Measurements from ENCODE around the gene RAN.
"Not testable (repeated sequence)": the region's sequence is repeated elsewhere in the genome, so short reads cannot be mapped to it uniquely, and the experiment has no call there.

Gene RAN

DNA sequence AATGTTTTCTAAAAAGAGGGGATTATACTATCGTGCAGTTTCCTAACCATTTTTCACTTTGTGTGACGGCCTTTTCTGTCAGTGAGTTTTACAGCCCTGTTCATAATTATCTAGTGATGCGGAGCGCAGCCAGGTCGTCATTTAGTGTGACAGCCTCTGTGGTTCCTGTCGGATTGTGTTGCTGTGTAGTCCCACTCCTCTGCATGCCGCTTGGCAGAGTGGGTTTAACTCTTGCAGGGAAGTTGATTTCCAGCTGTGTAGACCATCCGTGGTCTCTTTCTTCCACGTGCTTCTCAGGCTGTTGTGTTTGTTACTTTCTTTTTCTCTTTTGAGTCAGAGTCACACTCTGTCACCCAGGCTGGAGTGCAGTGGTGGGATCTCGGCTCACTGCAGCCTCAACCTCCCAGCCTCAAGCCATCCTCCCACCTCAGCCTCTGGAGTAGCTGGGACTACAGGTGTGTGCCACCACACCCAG is 8.6 kb downstream of the RAN start:
- Histone ChIP-seq H3K9me3 (ENCODE audit: control insufficient read depth, low read length) (no peaks in the 10 kb centered on the region), H3K9ac (ENCODE audit: low read length) (peak overlapping the region; percentile 60), H3K27me3 (replicated peaks; ENCODE audit: control insufficient read depth, insufficient read depth, low read length) (no peaks in the 10 kb centered on the region), H3K36me3 (ENCODE audit: control insufficient read depth, insufficient read depth, low read length, severe bottlenecking) (peaks cover 22% of the 10 kb centered on the region), H3K4me3 (ENCODE audit: low read length) (peak overlapping the region; percentile 79), H3K4me1 (ENCODE audit: control insufficient read depth, insufficient read depth, low read length) (peaks cover 6% of the 10 kb centered on the region)
- peak; percentile 15 for DNase-seq (ENCODE audit: low read depth)

- Histone ChIP-seq H3K27me3 (replicated peaks; ENCODE audit: control insufficient read depth, insufficient read depth, low read length) (peaks cover 2% of the 10 kb centered on the region), H3K9me3 (ENCODE audit: control insufficient read depth, low read length) (no peaks in the 10 kb centered on the region), H3K9ac (ENCODE audit: low read length) (no peak overlapping the region), H3K36me3 (ENCODE audit: control insufficient read depth, insufficient read depth, low read length, severe bottlenecking) (peaks cover 16% of the 10 kb centered on the region), H3K4me3 (ENCODE audit: low read length) (peak overlapping the region; percentile 79), H3K4me1 (ENCODE audit: control insufficient read depth, insufficient read depth, low read length) (peaks cover 6% of the 10 kb centered on the region)
- no peak for DNase-seq (ENCODE audit: low read depth)
Observed at GRCh38 chr12:130881046-130881445, 9.2 kb downstream of the RAN start.

DNA sequence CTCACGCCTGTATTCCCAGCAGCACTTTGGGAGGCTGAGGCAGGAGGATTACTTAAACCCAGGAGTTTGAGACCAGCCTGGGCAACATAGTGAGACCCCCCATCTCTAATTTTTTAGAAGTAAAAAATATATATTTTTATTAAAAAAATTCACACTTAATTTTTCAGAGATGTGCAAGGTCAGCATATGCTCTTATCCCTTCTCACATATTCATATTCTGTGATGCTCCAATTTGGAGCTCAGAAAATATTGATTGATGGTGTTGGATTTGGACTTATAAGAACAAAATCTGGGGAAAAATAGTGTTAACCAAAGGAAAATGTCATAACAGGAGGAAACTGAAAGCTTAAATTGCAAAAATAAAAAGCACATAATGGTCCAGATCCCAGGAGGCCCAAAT is 9.7 kb downstream of the RAN start:
- peaks cover 11% of the 10 kb centered on the region for H3K36me3 ChIP-seq (ENCODE audit: control insufficient read depth, insufficient read depth, low read length, severe bottlenecking)
- H3K9me3 ChIP-seq (ENCODE audit: control insufficient read depth, low read length): no peaks in the 10 kb centered on the region
- no peak overlapping the region for H3K4me3 ChIP-seq (ENCODE audit: low read length)
- H3K27me3 ChIP-seq (replicated peaks; ENCODE audit: control insufficient read depth, insufficient read depth, low read length): peaks cover 7% of the 10 kb centered on the region
- DNase-seq (ENCODE audit: low read depth): no peak
- H3K9ac ChIP-seq (ENCODE audit: low read length): no peak overlapping the region
- H3K4me1 ChIP-seq (ENCODE audit: control insufficient read depth, insufficient read depth, low read length): peaks cover 6% of the 10 kb centered on the region

DNA sequence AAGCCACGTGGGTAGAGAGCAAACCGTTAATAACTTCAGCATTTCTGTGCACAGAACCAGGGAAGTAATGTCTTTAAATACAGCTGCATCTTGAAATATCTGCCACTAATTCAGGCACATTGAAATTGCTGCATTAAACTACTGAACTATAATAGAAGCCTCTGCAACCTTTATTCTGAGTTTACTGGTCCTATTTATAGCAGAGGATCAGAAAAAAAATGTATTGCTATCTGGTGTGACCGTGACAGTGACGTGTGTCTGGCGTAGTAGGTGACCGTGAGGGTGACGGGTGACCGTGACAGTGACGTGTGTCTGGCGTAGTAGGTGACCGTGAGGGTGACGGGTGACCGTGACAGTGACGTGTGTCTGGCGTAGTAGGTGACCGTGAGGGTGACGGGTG is 15.3 kb downstream of the RAN start:
- not testable (repeated sequence) for H3K27me3 ChIP-seq (replicated peaks; ENCODE audit: control insufficient read depth, insufficient read depth, low read length)

GRCh38 chr12:130904064-130904463 is 32.2 kb downstream of the RAN start:
- Histone ChIP-seq H3K9ac (ENCODE audit: low read length) (no peak overlapping the region), H3K9me3 (ENCODE audit: control insufficient read depth, low read length) (no peaks in the 10 kb centered on the region), H3K4me3 (ENCODE audit: low read length) (no peak overlapping the region), H3K36me3 (ENCODE audit: control insufficient read depth, insufficient read depth, low read length, severe bottlenecking) (no peaks in the 10 kb centered on the region), H3K4me1 (ENCODE audit: control insufficient read depth, insufficient read depth, low read length) (no peaks in the 10 kb centered on the region), H3K27me3 (replicated peaks; ENCODE audit: control insufficient read depth, insufficient read depth, low read length) (peaks cover 4% of the 10 kb centered on the region)
- DNase-seq (ENCODE audit: low read depth): no peak

More for the DNA sequence above, 15.3 kb downstream of the RAN start:
- H3K36me3 ChIP-seq (ENCODE audit: control insufficient read depth, insufficient read depth, low read length, severe bottlenecking); H3K4me3 ChIP-seq (ENCODE audit: low read length); H3K4me1 ChIP-seq (ENCODE audit: control insufficient read depth, insufficient read depth, low read length); DNase-seq (ENCODE audit: low read depth); H3K9ac ChIP-seq (ENCODE audit: low read length); H3K9me3 ChIP-seq (ENCODE audit: control insufficient read depth, low read length): not testable (repeated sequence)

- not testable (repeated sequence) for H3K36me3 ChIP-seq (ENCODE audit: control insufficient read depth, insufficient read depth, low read length, severe bottlenecking); H3K9ac ChIP-seq (ENCODE audit: low read length); H3K9me3 ChIP-seq (ENCODE audit: control insufficient read depth, low read length); H3K4me1 ChIP-seq (ENCODE audit: control insufficient read depth, insufficient read depth, low read length); H3K4me3 ChIP-seq (ENCODE audit: low read length); DNase-seq (ENCODE audit: low read depth); H3K27me3 ChIP-seq (replicated peaks; ENCODE audit: control insufficient read depth, insufficient read depth, low read length)
Observed at GRCh38 chr12:130904936-130905455, 33.1 kb downstream of the RAN start.

DNA sequence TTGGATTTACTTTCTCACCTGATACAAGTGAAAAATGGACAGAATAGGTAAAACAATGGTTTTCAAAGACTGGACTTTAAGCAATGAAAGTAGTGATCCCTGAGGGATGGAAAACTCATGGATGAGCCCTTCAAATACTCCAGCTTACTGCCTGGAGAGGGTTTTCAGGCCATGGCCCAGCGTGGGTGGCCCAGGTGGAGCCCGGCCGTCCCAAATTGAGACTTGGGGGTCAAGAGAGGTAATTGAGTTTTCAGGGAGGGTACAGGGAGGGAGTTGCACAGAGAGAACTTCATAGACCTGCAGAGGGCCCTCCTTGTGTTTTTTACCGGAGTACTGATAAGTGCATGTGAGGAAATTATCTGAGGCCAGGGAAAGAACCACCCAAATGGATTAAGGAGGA is 37.2 kb downstream of the RAN start:
- no peak for DNase-seq (ENCODE audit: low read depth)
- no peaks in the 10 kb centered on the region for H3K36me3 ChIP-seq (ENCODE audit: control insufficient read depth, insufficient read depth, low read length, severe bottlenecking)
- H3K9me3 ChIP-seq (ENCODE audit: control insufficient read depth, low read length): peaks cover 19% of the 10 kb centered on the region
- H3K4me3 ChIP-seq (ENCODE audit: low read length): no peak overlapping the region
- no peaks in the 10 kb centered on the region for H3K4me1 ChIP-seq (ENCODE audit: control insufficient read depth, insufficient read depth, low read length)
- H3K9ac ChIP-seq (ENCODE audit: low read length): no peak overlapping the region
- peaks cover 4% of the 10 kb centered on the region for H3K27me3 ChIP-seq (replicated peaks; ENCODE audit: control insufficient read depth, insufficient read depth, low read length)

GRCh38 chr12:130911193-130911592 is 39.3 kb downstream of the RAN start:
- no peaks in the 10 kb centered on the region for H3K27me3 ChIP-seq (replicated peaks; ENCODE audit: control insufficient read depth, insufficient read depth, low read length)
- no peak overlapping the region for H3K4me3 ChIP-seq (ENCODE audit: low read length)
- no peak for DNase-seq (ENCODE audit: low read depth)
- peaks cover 2% of the 10 kb centered on the region for H3K4me1 ChIP-seq (ENCODE audit: control insufficient read depth, insufficient read depth, low read length)
- H3K9me3 ChIP-seq (ENCODE audit: control insufficient read depth, low read length): peaks cover 19% of the 10 kb centered on the region
- no peak overlapping the region for H3K9ac ChIP-seq (ENCODE audit: low read length)
- H3K36me3 ChIP-seq (ENCODE audit: control insufficient read depth, insufficient read depth, low read length, severe bottlenecking): no peaks in the 10 kb centered on the region

GRCh38 chr12:130911933-130912332 is 40.1 kb downstream of the RAN start:
- H3K9ac ChIP-seq (ENCODE audit: low read length): no peak overlapping the region
- peaks cover 19% of the 10 kb centered on the region for H3K9me3 ChIP-seq (ENCODE audit: control insufficient read depth, low read length)
- H3K4me1 ChIP-seq (ENCODE audit: control insufficient read depth, insufficient read depth, low read length): peaks cover 8% of the 10 kb centered on the region
- no peaks in the 10 kb centered on the region for H3K36me3 ChIP-seq (ENCODE audit: control insufficient read depth, insufficient read depth, low read length, severe bottlenecking)
- DNase-seq (ENCODE audit: low read depth): no peak
- no peaks in the 10 kb centered on the region for H3K27me3 ChIP-seq (replicated peaks; ENCODE audit: control insufficient read depth, insufficient read depth, low read length)
- H3K4me3 ChIP-seq (ENCODE audit: low read length): no peak overlapping the region

DNA sequence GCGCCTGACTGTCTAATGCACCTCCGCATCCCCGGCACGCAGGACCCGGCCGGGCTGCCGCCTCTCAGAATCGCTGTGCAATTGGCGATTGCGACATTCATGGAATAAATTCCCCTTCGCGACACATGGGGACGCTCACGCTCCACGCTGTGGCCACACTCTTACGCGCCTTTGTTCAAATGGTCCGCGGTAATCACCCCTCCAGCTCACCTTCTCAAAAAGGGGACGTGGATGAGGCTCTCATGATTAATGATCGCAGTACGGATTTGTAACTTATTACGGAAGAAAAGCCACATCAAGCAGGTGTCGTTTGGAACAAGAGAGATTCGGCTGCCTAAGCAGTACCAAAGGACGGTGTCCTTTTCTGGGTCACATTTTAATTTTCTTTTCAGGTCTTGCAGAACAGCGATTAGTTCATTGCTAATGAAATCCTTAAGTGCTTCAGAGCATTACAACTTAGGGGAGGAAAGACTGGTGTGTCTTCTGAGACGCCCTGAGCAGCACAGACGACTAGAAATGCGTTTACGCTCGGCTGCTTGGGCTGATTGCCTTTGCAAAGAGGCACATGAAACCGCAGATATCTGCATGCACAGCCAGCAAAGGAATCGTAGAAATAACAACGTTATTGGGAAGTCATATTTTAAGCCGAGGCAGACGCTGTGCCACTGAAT is 44.5 kb downstream of the RAN start:
- Histone ChIP-seq H3K9me3 (ENCODE audit: control insufficient read depth, low read length) (peaks cover 11% of the 10 kb centered on the region), H3K4me3 (ENCODE audit: low read length) (peak overlapping the region; percentile 66), H3K36me3 (ENCODE audit: control insufficient read depth, insufficient read depth, low read length, severe bottlenecking) (no peaks in the 10 kb centered on the region), H3K9ac (ENCODE audit: low read length) (peak overlapping the region; percentile 27), H3K4me1 (ENCODE audit: control insufficient read depth, insufficient read depth, low read length) (peaks cover 22% of the 10 kb centered on the region), H3K27me3 (replicated peaks; ENCODE audit: control insufficient read depth, insufficient read depth, low read length) (no peaks in the 10 kb centered on the region)
- peak; percentile 78 for DNase-seq (ENCODE audit: low read depth)

DNA sequence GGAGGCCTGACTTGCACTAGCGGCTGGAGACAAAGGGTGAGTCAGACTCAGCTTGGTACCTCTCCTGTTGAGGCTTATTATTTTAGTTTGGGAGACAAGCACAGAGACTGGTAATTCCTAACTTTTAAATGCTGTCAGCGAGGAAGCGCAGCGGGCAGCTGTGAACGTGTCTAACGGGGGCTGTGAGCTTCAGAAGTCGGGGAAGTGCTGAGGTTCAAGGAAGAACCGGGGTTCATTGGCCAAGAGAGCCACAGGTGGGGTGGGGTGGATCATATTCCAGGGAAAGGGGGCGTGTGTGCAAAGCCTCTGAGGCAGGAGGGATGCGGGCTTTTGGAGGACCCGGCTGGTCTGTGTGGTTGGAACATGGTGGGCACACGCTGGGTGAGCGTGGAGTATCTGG is 45.7 kb downstream of the RAN start:
- H3K4me3 ChIP-seq (ENCODE audit: low read length): no peak overlapping the region
- no peaks in the 10 kb centered on the region for H3K36me3 ChIP-seq (ENCODE audit: control insufficient read depth, insufficient read depth, low read length, severe bottlenecking)
- DNase-seq (ENCODE audit: low read depth): no peak
- H3K9me3 ChIP-seq (ENCODE audit: control insufficient read depth, low read length): no peaks in the 10 kb centered on the region
- no peak overlapping the region for H3K9ac ChIP-seq (ENCODE audit: low read length)
- no peaks in the 10 kb centered on the region for H3K27me3 ChIP-seq (replicated peaks; ENCODE audit: control insufficient read depth, insufficient read depth, low read length)
- peaks cover 31% of the 10 kb centered on the region for H3K4me1 ChIP-seq (ENCODE audit: control insufficient read depth, insufficient read depth, low read length)

DNA sequence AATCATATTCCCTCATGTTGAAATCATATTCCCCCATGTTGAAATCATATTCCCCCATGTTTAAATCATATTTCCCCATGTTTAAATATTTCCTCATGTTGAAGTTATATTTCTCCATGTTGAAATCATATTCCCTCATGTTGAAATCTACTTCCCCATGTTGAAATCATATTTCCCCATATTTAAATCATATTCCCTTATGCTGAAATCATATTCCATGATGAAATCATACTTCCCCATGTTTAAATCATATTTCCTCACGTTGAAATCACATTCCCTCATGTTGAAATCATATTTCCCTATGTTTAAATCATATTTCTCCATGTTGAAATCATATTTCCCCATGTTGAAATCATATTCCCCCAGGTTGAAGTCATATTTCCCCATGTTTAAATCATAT is 47.2 kb downstream of the RAN start:
- H3K27me3 ChIP-seq (replicated peaks; ENCODE audit: control insufficient read depth, insufficient read depth, low read length): no peaks in the 10 kb centered on the region
- DNase-seq (ENCODE audit: low read depth): no peak
- H3K9me3 ChIP-seq (ENCODE audit: control insufficient read depth, low read length): no peaks in the 10 kb centered on the region
- no peaks in the 10 kb centered on the region for H3K36me3 ChIP-seq (ENCODE audit: control insufficient read depth, insufficient read depth, low read length, severe bottlenecking)
- no peak overlapping the region for H3K4me3 ChIP-seq (ENCODE audit: low read length)
- H3K9ac ChIP-seq (ENCODE audit: low read length): no peak overlapping the region
- peaks cover 40% of the 10 kb centered on the region for H3K4me1 ChIP-seq (ENCODE audit: control insufficient read depth, insufficient read depth, low read length)

All from adipocyte (in vitro differentiated cells).